ENCODE data around the gene UBR3.

UBR3 gene

GRCh38 chr2:169978402-169979017 is 151.3 kb downstream of the UBR3 start:
- TF ChIP-seq, protein P1, sequence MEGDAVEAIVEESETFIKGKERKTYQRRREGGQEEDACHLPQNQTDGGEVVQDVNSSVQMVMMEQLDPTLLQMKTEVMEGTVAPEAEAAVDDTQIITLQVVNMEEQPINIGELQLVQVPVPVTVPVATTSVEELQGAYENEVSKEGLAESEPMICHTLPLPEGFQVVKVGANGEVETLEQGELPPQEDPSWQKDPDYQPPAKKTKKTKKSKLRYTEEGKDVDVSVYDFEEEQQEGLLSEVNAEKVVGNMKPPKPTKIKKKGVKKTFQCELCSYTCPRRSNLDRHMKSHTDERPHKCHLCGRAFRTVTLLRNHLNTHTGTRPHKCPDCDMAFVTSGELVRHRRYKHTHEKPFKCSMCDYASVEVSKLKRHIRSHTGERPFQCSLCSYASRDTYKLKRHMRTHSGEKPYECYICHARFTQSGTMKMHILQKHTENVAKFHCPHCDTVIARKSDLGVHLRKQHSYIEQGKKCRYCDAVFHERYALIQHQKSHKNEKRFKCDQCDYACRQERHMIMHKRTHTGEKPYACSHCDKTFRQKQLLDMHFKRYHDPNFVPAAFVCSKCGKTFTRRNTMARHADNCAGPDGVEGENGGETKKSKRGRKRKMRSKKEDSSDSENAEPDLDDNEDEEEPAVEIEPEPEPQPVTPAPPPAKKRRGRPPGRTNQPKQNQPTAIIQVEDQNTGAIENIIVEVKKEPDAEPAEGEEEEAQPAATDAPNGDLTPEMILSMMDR (IDR thresholded peaks at IDR 0.05; ENCODE audit: extremely low read depth, insufficient read depth, missing control alignments), result no peak
- no peak for DNase-seq (ENCODE audit: low spot score)
- in situ Hi-C loops (cut with MboI; ENCODE audit: low pct_unique_long_range_greater_than_20kb, low sequenced_read_pairs, unreplicated experiment), result no loop called here

DNA sequence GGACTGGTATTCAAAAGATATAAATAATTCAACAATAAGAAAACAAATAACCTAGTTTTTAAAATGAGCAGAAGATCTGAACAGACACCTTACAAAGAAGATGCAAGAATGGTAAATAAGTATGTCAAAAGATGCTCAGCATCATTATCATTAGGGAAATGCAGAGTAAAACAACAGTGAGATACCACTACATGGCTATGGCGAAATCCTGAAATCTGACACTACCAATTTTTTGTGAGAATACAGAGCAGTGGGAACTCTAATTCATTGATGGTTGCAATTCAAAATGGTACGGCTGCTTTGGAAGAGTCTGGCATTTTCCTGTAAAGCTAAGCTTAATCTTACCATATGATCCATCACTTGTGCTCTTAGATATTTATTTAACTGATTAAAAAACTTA is 151.8 kb downstream of the UBR3 start:
- TF ChIP-seq, protein P1 (IDR thresholded peaks at IDR 0.05; ENCODE audit: extremely low read depth, insufficient read depth, missing control alignments), result no peak
- in situ Hi-C loops (cut with MboI; ENCODE audit: low pct_unique_long_range_greater_than_20kb, low sequenced_read_pairs, unreplicated experiment), result no loop called here
- DNase-seq (ENCODE audit: low spot score), result no peak

DNA sequence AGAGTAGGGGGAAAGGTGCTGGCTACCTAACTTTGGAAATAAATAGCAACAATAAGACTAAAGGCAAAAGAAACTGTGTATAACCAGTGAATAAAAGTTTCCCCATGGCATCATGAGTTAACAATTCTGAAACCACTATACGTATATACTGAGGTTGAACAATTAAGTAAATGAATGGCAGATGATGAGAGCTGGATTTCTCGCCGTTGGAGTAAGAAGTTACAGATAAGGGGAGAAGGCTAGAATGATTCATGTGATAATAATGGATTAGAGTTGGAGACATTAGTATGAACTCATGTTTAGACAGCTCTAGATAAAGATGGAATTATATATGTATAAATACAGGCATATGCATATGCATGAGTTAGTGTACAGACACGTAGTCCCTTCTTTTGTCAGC is 152.7 kb downstream of the UBR3 start:
- TF ChIP-seq, protein P1 (IDR thresholded peaks at IDR 0.05; ENCODE audit: extremely low read depth, insufficient read depth, missing control alignments), result no peak
- DNase-seq (ENCODE audit: low spot score), result no peak
- in situ Hi-C loops (cut with MboI; ENCODE audit: low pct_unique_long_range_greater_than_20kb, low sequenced_read_pairs, unreplicated experiment), result no loop called here

DNA sequence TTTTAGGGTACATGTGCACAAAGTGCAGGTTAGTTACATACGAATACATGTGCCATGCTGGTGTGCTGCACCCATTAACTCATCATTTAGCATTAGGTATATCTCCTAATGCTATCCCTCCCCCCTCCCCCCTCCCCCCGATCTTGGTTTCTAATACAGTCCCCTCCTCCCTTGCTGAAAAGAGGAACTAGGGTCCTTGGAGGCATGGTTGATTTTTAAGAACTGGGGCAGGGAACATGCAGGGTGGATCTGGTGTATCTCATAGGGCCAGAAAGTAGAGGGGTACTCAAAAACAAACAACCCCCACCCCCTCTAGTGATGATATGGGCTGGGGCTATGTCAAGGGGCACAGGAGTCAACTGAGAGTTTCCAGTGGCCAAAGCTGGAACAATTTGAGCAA is 153.4 kb downstream of the UBR3 start:
- no peak for DNase-seq (ENCODE audit: low spot score)
- in situ Hi-C loops (cut with MboI; ENCODE audit: low pct_unique_long_range_greater_than_20kb, low sequenced_read_pairs, unreplicated experiment), result no loop called here
- TF ChIP-seq, protein P1 (IDR thresholded peaks at IDR 0.05; ENCODE audit: extremely low read depth, insufficient read depth, missing control alignments), result no peak

DNA sequence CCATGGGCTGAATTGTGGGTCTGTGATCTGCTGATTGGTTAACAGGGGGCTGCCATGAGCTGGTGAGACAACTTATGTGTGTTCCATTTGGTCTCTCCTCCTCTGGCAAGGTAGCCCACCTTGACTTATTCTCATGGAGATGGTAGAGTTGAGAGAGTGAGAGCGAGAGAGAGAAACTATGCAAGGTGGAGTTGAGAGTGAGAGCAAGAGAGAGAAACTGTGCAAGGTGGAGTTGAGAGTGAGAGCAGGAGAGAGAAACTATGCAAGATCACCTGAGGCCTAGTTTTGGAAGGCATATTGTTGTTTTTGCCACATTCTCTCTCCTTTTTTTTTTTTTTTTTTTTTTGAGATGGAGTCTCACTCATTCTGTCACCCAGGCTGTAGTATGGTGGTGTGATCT is 155.7 kb downstream of the UBR3 start:
- DNase-seq (ENCODE audit: low spot score), result no peak
- in situ Hi-C loops (cut with MboI; ENCODE audit: low pct_unique_long_range_greater_than_20kb, low sequenced_read_pairs, unreplicated experiment), result no loop called here
- TF ChIP-seq, protein P1 (IDR thresholded peaks at IDR 0.05; ENCODE audit: extremely low read depth, insufficient read depth, missing control alignments), result no peak

- TF ChIP-seq, protein P1 (IDR thresholded peaks at IDR 0.05; ENCODE audit: extremely low read depth, insufficient read depth, missing control alignments), result no peak
- in situ Hi-C loops (cut with MboI; ENCODE audit: low pct_unique_long_range_greater_than_20kb, low sequenced_read_pairs, unreplicated experiment), result no loop called here
- no peak for DNase-seq (ENCODE audit: low spot score)
Observed at GRCh38 chr2:169983506-169983905, 156.3 kb downstream of the UBR3 start.
